Measurements from ENCODE around the gene ST6GAL1. TPM values are rescaled to one million over a fixed set of nuclear protein-coding genes. Genes with fewer than 3 reads are reported as not detected.
A peak's percentile ranks its signal among the peaks of the same experiment; 100 is the strongest.

ST6GAL1 gene
- total RNA-seq, 1 donor: 3.3 TPM

GRCh38 chr3:187103251-187103650 lies 172.9 kb downstream of the ST6GAL1 start:
- no peak for DNase-seq (ENCODE audit: low read depth)
- TF ChIP-seq, protein P1, sequence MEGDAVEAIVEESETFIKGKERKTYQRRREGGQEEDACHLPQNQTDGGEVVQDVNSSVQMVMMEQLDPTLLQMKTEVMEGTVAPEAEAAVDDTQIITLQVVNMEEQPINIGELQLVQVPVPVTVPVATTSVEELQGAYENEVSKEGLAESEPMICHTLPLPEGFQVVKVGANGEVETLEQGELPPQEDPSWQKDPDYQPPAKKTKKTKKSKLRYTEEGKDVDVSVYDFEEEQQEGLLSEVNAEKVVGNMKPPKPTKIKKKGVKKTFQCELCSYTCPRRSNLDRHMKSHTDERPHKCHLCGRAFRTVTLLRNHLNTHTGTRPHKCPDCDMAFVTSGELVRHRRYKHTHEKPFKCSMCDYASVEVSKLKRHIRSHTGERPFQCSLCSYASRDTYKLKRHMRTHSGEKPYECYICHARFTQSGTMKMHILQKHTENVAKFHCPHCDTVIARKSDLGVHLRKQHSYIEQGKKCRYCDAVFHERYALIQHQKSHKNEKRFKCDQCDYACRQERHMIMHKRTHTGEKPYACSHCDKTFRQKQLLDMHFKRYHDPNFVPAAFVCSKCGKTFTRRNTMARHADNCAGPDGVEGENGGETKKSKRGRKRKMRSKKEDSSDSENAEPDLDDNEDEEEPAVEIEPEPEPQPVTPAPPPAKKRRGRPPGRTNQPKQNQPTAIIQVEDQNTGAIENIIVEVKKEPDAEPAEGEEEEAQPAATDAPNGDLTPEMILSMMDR (IDR thresholded peaks at IDR 0.05; ENCODE audit: insufficient read depth, low read length): no peak
- H3K4me3 ChIP-seq (ENCODE audit: low read depth, low read length): no peak overlapping the region

DNA sequence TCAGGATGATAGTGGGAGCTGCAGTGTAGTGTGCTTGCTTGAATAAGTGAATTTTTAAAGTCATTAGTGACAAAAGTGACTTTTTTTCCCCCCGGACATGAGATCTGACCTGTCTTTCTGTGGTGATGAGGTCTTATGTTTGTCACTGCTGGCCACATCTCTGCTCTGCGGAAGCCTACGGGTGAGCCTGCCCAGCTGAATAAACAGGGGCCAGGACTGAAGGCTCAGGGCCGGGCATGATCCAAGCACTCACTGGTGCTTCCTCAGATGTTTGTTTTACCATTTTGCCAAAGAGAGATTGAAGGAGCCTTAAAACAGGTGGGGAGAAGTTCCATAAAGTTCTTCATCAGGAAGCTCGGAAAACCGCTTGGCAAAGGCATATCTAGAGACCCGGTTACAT lies 174.0 kb downstream of the ST6GAL1 start:
- DNase-seq (ENCODE audit: low read depth): no peak
- H3K4me3 ChIP-seq (ENCODE audit: low read depth, low read length): no peak overlapping the region
- TF ChIP-seq, protein P1 (IDR thresholded peaks at IDR 0.05; ENCODE audit: insufficient read depth, low read length): no peak

DNA sequence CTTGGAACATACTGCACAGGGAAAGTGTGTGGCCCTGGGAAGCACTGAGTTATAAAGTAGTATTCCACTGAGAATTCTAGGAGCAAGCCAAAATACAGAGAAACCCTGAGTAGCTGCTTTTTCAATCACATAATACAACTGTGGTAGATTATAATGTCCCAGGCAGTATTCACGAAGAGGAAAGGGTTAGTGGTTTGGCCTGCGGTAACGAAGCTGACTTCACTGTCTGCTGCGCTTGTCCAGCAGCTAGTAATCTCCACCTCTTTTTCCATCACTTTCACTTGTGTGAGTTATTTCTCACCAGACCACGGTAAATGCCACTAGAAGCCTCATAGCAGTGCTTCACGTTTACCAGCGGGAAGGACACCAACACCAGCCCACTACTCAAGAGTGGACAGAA lies 174.6 kb downstream of the ST6GAL1 start:
- peak; percentile 73 for DNase-seq (ENCODE audit: low read depth)
- no peak overlapping the region for H3K4me3 ChIP-seq (ENCODE audit: low read depth, low read length)
- TF ChIP-seq, protein P1 (IDR thresholded peaks at IDR 0.05; ENCODE audit: insufficient read depth, low read length): no peak

- TF ChIP-seq, protein P1 (IDR thresholded peaks at IDR 0.05; ENCODE audit: insufficient read depth, low read length): no peak
- H3K4me3 ChIP-seq (ENCODE audit: low read depth, low read length): no peak overlapping the region
- DNase-seq (ENCODE audit: low read depth): no peak
Measured at GRCh38 chr3:187105700-187106099, 175.4 kb downstream of the ST6GAL1 start.

DNA sequence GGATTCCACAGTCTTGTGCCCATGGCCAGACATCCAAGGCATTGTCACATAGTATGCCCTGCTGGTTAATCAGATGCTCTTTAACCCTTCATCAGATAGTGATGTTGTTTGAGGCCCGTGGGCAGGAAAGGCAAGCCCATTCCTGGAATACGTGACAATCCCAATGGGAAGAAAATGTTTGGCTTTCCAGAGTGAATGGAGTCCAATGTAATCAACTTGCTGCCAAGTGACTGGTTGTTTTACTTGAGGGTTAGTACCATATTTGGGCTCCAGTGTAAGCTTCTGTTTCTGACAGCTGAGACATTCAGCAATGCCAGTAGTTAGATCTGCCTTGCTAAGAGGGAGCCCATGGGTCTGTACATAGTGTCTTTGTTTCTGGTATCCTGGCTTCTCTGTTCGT lies 177.7 kb downstream of the ST6GAL1 start:
- peak; percentile 50 for DNase-seq (ENCODE audit: low read depth)
- TF ChIP-seq, protein P1 (IDR thresholded peaks at IDR 0.05; ENCODE audit: insufficient read depth, low read length): no peak
- no peak overlapping the region for H3K4me3 ChIP-seq (ENCODE audit: low read depth, low read length)

- no peak overlapping the region for H3K4me3 ChIP-seq (ENCODE audit: low read depth, low read length)
- TF ChIP-seq, protein P1 (IDR thresholded peaks at IDR 0.05; ENCODE audit: insufficient read depth, low read length): no peak
- DNase-seq (ENCODE audit: low read depth): no peak
Measured at GRCh38 chr3:187110156-187110555, 179.8 kb downstream of the ST6GAL1 start.
